Breast epithelium (tissue), 4 donors: ENCODE measurements around the gene GALNT6. TPM values are rescaled to one million over a fixed set of nuclear protein-coding genes. Genes with fewer than 3 reads are reported as not detected.
"Not testable (repeated sequence)": the region's sequence is repeated elsewhere in the genome, so short reads cannot be mapped to it uniquely, and the experiment has no call there.

Source experiments
- DNase-seq, 2 donors: peaks; one replicate each; pipeline ENCODE4 v3.0.0-alpha.2; 2019; ENCODE audit warnings: low spot score in 2 of 2
- H3K27ac ChIP-seq, 2 donors: fragments of 200-600 bp; sonication (generic) in 1 of 2; one replicate each; pipeline ENCODE4 v1.5.1; 2016 to 2019; ENCODE audit warnings: mild to moderate bottlenecking in 1 of 2
- H3K27me3 ChIP-seq, 2 donors: fragments of 200-600 bp; sonication (generic) in 1 of 2; one replicate each; pipeline versions ENCODE4 v1.5.1 to v1.6.0; 2017 to 2019; ENCODE audit warnings: control low read depth in 1 of 2, mild to moderate bottlenecking in 1 of 2
- H3K36me3 ChIP-seq: fragments of 200-600 bp; one replicate; pipeline ENCODE4 v1.5.1; 2019
- H3K4me1 ChIP-seq, 2 donors: fragments of 200-600 bp; sonication (generic); one replicate each; pipeline ENCODE4 v1.5.1; 2016 to 2019; ENCODE audit warnings: control low read depth in 1 of 2
- H3K4me3 ChIP-seq, 3 donors: fragments of 200-600 bp; sonication (generic); 1 replicate in 2 of 3; 2 replicates in 1 of 3; pipeline ENCODE4 v1.5.1; 2016 to 2019; ENCODE audit warnings: mild to moderate bottlenecking in 3 of 3, moderate library complexity in 2 of 3
- H3K9me3 ChIP-seq, 2 donors: fragments of 200-600 bp; sonication (generic) in 1 of 2; one replicate each; pipeline ENCODE4 v1.5.1; 2016 to 2019; ENCODE audit warnings: control low read depth in 1 of 2
- POLR2A ChIP-seq: fragments of 450-650 bp; IDR thresholded peaks from one replicate; pipeline ENCODE4 v1.6.1; 2016; ENCODE audit warnings: antibody characterized with exemption, mild to moderate bottlenecking, moderate library complexity
- POLR2AphosphoS5 ChIP-seq, 3 donors: sonication (generic); formaldehyde crosslinking; IDR thresholded peaks; one replicate each; pipeline ENCODE4 v1.6.1; 2017; ENCODE audit warnings: antibody characterized with exemption in 3 of 3
- intact Hi-C: fragments of 100-400 bp; cut with DNase I; formaldehyde crosslinking; loops from one replicate; pipeline ENCODE4 v1.15.1; 2023; ENCODE audit warnings: low total_unique reads
- total RNA-seq, 3 donors: library from RNA; depleted of rRNA; stranded (reverse); fragments of >200 nt; gene quantifications; one replicate each; pipeline ENCODE4 v1.1.0, GENCODE V29; 2016
- TF ChIP-seq, protein P1 (sequence below), 3 donors: fragments of 450-650 bp; IDR thresholded peaks; one replicate each; pipeline ENCODE4 v1.5.1; 2016 to 2017; ENCODE audit warnings: antibody characterized with exemption in 3 of 3, mild to moderate bottlenecking in 3 of 3, moderate library complexity in 3 of 3

Gene GALNT6
- total RNA-seq, 3 donors from 2014 or later = 5.8 to 55.8 (median 48.2) TPM

DNA sequence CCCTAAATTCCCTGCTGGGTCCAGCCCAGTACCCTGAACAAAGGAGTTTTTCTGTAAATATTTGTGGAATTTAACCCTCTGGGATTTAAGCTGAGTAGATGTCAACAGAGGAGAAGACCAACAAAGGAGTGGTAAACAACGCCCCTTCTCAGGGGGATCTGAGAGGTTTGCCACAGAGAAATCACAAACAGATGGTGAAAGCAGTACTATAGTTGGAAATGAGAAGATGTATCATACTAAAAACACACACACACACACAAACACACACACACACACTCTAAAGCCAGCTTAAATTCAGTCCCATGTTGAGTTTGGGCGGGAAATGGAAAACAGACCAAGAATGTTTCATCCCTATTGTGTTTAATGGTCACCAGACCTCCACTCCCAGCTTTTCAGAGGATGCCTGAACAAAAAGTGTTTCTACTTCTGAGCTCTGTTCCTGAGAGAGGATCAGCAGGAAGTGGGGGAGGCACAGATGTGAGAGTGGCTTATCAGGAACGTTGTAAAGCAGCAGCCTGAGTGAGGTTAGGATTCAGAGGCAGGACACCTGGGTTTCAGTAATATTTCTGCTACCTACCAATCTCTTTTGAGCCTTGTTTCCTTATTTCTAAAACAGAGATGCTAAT is 70.4 kb downstream of the GALNT6 start:
- TF ChIP-seq, protein P1, sequence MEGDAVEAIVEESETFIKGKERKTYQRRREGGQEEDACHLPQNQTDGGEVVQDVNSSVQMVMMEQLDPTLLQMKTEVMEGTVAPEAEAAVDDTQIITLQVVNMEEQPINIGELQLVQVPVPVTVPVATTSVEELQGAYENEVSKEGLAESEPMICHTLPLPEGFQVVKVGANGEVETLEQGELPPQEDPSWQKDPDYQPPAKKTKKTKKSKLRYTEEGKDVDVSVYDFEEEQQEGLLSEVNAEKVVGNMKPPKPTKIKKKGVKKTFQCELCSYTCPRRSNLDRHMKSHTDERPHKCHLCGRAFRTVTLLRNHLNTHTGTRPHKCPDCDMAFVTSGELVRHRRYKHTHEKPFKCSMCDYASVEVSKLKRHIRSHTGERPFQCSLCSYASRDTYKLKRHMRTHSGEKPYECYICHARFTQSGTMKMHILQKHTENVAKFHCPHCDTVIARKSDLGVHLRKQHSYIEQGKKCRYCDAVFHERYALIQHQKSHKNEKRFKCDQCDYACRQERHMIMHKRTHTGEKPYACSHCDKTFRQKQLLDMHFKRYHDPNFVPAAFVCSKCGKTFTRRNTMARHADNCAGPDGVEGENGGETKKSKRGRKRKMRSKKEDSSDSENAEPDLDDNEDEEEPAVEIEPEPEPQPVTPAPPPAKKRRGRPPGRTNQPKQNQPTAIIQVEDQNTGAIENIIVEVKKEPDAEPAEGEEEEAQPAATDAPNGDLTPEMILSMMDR (IDR thresholded peaks at IDR 0.05) = no peak
- TF ChIP-seq POLR2A (no peak), POLR2AphosphoS5 (IDR thresholded peaks at IDR 0.05) (no peak)
- no peak for DNase-seq
- no peaks in the 10 kb centered on the region for H3K4me1 ChIP-seq
- intact Hi-C loops = no loop called here
- H3K9me3 ChIP-seq = no peaks in the 10 kb centered on the region
- H3K27me3 ChIP-seq = no peaks in the 10 kb centered on the region
- H3K36me3 ChIP-seq = no peaks in the 10 kb centered on the region
- peak overlapping the region; percentile 20 to 36 for H3K27ac ChIP-seq
- H3K4me3 ChIP-seq = no peak overlapping the region

- TF ChIP-seq POLR2AphosphoS5 (IDR thresholded peaks at IDR 0.05) (no peak), POLR2A (no peak)
- TF ChIP-seq, protein P1 (IDR thresholded peaks at IDR 0.05) = no peak
- Histone ChIP-seq H3K27me3 (no peaks in the 10 kb centered on the region), H3K27ac (no peak overlapping the region), H3K36me3 (no peaks in the 10 kb centered on the region), H3K9me3 (no peaks in the 10 kb centered on the region), H3K4me3 (no peak overlapping the region), H3K4me1 (no peaks in the 10 kb centered on the region)
- no peak for DNase-seq
- intact Hi-C loops = no loop called here
These were observed 70.9 kb downstream of the GALNT6 start for GRCh38 chr12:51320311-51320694.

DNA sequence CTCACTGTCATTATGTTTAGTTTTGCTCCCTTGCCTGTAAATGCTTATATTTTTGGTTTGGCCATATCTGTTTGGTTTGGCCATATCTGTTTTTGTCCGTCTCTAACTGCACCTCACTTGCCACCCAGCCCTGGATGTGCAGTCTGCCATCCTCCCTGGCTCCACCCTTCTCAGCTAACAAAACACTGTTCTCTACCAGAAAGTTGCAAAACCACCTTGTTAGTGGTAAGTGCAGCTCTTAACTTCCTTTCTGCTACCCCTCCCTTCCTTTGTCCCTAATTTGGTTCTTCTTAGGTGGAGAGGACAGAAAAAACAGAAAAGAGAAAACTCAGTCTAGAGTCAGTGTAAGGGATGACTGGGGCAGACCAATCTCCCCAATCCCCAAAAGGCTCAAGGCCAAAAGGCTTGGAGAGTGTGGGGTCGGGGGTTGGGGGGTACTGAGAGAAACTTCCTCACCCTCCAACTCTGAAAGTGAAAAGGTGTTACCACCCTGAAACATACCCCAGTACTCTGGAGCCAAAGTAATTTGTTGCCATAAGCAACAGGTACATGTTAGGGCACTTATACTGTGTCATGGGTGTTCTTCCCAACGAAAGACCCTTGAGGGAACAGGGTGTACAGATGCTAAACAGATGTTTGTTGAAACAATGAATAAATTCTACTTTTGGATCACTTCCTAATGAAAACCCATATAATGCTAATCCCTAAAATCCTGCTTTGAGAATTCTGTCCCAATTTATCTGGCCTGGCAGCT is 72.2 kb downstream of the GALNT6 start:
- intact Hi-C loops = no loop called here
- DNase-seq = no peak
- Histone ChIP-seq H3K4me3 (no peak overlapping the region), H3K27ac (no peak overlapping the region), H3K4me1 (no peaks in the 10 kb centered on the region), H3K27me3 (no peaks in the 10 kb centered on the region), H3K36me3 (no peaks in the 10 kb centered on the region), H3K9me3 (no peaks in the 10 kb centered on the region)
- TF ChIP-seq, protein P1 (IDR thresholded peaks at IDR 0.05) = no peak
- TF ChIP-seq POLR2A = no peak
- no peak for TF ChIP-seq POLR2AphosphoS5 (IDR thresholded peaks at IDR 0.05)

GRCh38 chr12:51318057-51318806 is 73.0 kb downstream of the GALNT6 start:
- H3K4me1 ChIP-seq, H3K36me3 ChIP-seq, intact Hi-C loops, H3K27me3 ChIP-seq, H3K9me3 ChIP-seq, H3K27ac ChIP-seq, H3K4me3 ChIP-seq, DNase-seq: not testable (repeated sequence)

DNA sequence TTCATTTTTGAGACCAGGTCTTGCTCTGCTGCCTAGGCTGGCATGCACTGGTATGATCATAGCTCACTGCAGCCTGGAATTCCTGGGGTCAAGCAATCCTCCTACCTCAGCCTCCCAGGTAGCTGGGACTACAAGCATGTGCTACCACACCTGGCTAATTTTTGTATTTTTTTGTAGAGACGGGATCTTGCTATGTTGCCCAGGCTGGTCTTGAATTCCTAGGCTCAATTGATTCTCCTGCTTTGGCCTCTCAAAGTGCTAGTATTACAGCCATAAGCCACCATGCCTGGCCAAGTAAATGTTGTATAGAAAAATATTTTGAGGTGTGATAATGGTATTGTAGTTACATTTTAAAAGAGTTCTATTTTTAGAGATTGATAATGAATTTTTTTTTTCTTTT is 79.8 kb downstream of the GALNT6 start:
- H3K27ac ChIP-seq = no peak overlapping the region
- H3K27me3 ChIP-seq = no peaks in the 10 kb centered on the region
- intact Hi-C loops = no loop called here
- DNase-seq = no peak
- TF ChIP-seq, protein P1 (IDR thresholded peaks at IDR 0.05) = no peak
- no peak for TF ChIP-seq POLR2A
- TF ChIP-seq POLR2AphosphoS5 (IDR thresholded peaks at IDR 0.05) = no peak
- H3K36me3 ChIP-seq = no peaks in the 10 kb centered on the region
- no peak overlapping the region for H3K4me3 ChIP-seq
- H3K9me3 ChIP-seq = no peaks in the 10 kb centered on the region
- H3K4me1 ChIP-seq = no peaks in the 10 kb centered on the region
